Activated CD4-positive, alpha-beta T cell treated with anti-CD3 and anti-CD28 coated beads, Interleukin-2, amount 10 ng/mL, durations not matched to agents 24 days and 14 days (primary cell): Measurements from ENCODE around the gene ARHGAP31. TPM values are rescaled to one million over a fixed set of nuclear protein-coding genes. Genes with fewer than 3 reads are reported as not detected.
A peak's percentile ranks its signal among the peaks of the same experiment; 100 is the strongest.
"Not testable (repeated sequence)": the region's sequence is repeated elsewhere in the genome, so short reads cannot be mapped to it uniquely, and the experiment has no call there.

Source experiments
- DNase-seq: peaks from one replicate; pipeline ENCODE4 v3.0.0; 2022
- H3K27ac Mint-ChIP-seq: one replicate; pipeline ENCODE4 v1.8.0; 2022; ENCODE audit warnings: mild to moderate bottlenecking, mixed read lengths
- H3K27me3 Mint-ChIP-seq: one replicate; pipeline ENCODE4 v1.8.0; 2022; ENCODE audit warnings: mixed read lengths
- H3K36me3 Mint-ChIP-seq: one replicate; pipeline ENCODE4 v1.8.0; 2022; ENCODE audit warnings: low read depth, mild to moderate bottlenecking, mixed read lengths
- H3K4me1 Mint-ChIP-seq: one replicate; pipeline ENCODE4 v1.8.0; 2021; ENCODE audit warnings: mixed read lengths
- H3K4me3 Mint-ChIP-seq: one replicate; pipeline ENCODE4 v1.8.0; 2022; ENCODE audit warnings: mild to moderate bottlenecking, moderate library complexity, mixed read lengths
- H3K9me3 Mint-ChIP-seq: one replicate; pipeline ENCODE4 v1.8.0; 2021; ENCODE audit warnings: mixed read lengths
- intact Hi-C: fragments of 100-400 bp; cut with micrococcal nuclease; formaldehyde crosslinking; loops from one replicate; pipeline ENCODE4 v1.15.1; 2023
- total RNA-seq: library from RNA; stranded (reverse); gene quantifications from 2 replicates; pipeline ENCODE4 v1.2.3, GENCODE V29; 2022

Gene ARHGAP31
- total RNA-seq, 1 donor from 2014 or later: 11.0 TPM

- DNase-seq: no peak
- Mint-ChIP-seq H3K9me3 (no peaks in the 10 kb centered on the region), H3K4me3 (no peak overlapping the region), H3K4me1 (peaks cover 38% of the 10 kb centered on the region), H3K36me3 (peaks cover 23% of the 10 kb centered on the region), H3K27ac (no peak overlapping the region), H3K27me3 (peaks cover 8% of the 10 kb centered on the region)
- intact Hi-C loops: no loop called here
Measured at GRCh38 chr3:119301662-119302061, 7.5 kb downstream of the ARHGAP31 start.

DNA sequence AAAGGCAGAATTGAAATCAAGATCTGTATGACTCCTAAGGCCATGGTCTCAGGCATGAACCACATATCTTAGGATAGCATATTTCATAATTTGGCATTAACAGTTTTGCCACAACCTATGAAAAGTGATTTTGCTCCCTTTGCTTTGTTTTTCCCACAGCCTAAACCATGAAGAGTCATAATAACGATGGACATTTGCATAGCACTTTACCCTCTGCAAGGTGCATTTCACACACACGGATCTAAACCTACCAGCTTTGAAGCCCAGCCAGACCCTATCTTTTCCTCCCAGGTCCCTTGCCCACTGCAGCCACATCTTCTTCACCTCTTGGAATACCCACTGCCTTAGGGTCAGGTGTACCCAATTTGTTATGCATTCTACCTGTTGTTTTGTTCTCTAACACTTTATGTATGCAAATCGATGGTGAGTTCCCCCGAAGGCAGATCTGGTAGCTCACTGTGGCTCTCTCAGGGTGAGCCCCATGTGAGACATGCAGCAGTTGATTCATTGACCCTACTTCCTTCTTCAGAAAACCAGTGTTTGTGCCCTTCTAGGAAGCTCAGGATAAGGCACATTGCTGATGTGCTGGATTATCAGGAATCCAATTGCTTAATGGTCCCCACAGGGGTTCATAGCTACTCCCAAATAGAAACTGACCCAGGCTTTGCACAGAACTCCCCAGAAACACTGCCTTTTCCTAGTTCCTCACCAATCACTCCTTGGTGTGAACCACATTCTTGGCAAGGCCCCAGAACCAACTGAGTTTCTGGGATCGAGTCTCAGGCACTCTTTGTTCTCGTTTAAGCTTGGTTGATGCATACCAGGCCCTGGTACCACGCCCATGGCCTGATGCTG lies 8.7 kb downstream of the ARHGAP31 start:
- Mint-ChIP-seq H3K4me3 (no peak overlapping the region), H3K9me3 (no peaks in the 10 kb centered on the region), H3K27me3 (peaks cover 6% of the 10 kb centered on the region), H3K4me1 (peaks cover 31% of the 10 kb centered on the region), H3K27ac (no peak overlapping the region), H3K36me3 (peaks cover 16% of the 10 kb centered on the region)
- peak; percentile 53 for DNase-seq
- intact Hi-C loops: no loop called here

DNA sequence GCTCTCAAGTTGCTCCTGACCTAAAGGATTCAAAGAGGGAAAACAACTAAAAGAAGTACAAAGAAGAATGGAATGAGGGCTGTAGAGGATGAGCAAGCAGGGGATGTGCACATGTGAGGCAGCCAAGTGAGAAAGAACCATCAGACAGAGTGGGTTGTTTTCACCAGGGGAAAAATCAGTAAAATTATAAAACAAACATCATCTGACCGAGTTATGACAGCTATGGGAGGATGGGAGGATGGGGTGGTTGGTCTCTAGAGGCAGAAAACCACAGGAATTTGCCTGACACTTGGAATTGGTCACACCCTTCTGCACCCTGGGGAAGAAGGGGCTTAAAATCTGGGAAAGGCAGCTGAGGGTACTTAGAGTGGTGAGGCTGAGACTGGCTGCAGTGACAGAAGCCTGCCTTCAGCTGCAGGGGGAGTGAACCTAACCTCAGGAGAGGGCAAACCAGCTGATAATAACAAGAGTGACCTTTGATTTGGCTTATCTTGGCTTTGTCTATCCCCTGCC lies 10.1 kb downstream of the ARHGAP31 start:
- peaks cover 25% of the 10 kb centered on the region for H3K4me1 Mint-ChIP-seq
- peaks cover 6% of the 10 kb centered on the region for H3K27me3 Mint-ChIP-seq
- peak; percentile 20 for DNase-seq
- H3K27ac Mint-ChIP-seq: no peak overlapping the region
- intact Hi-C loops: no loop called here
- peaks cover 9% of the 10 kb centered on the region for H3K36me3 Mint-ChIP-seq
- no peaks in the 10 kb centered on the region for H3K9me3 Mint-ChIP-seq
- H3K4me3 Mint-ChIP-seq: no peak overlapping the region

GRCh38 chr3:119305286-119305685 lies 11.1 kb downstream of the ARHGAP31 start:
- DNase-seq: no peak
- Mint-ChIP-seq H3K9me3 (no peaks in the 10 kb centered on the region), H3K4me3 (no peak overlapping the region), H3K27ac (no peak overlapping the region), H3K36me3 (peaks cover 9% of the 10 kb centered on the region), H3K4me1 (peaks cover 23% of the 10 kb centered on the region), H3K27me3 (peaks cover 6% of the 10 kb centered on the region)
- intact Hi-C loops: no loop called here

- H3K4me1 Mint-ChIP-seq: peaks cover 23% of the 10 kb centered on the region
- DNase-seq, H3K36me3 Mint-ChIP-seq, intact Hi-C loops, H3K27me3 Mint-ChIP-seq, H3K9me3 Mint-ChIP-seq, H3K4me3 Mint-ChIP-seq, H3K27ac Mint-ChIP-seq: not testable (repeated sequence)
Measured at GRCh38 chr3:119306378-119306777, 12.2 kb downstream of the ARHGAP31 start.

DNA sequence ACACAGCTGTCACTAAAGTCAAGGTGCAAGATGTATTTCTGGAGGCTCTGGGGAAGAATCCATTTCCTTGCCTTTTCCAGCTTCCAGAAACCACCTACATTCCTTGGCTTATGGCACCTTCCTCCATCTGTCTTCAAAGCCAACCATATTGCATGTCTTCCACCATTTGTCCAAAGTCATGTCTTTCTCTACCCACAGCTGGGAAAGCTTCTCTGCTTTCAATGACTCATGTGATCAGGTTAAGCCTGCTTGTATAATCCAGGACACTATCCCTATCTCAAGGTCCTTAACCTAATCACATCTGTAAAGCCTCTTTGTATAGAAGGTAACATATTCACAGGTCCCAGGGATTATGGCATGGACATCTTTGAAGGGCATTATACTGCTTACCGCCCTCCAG lies 14.2 kb downstream of the ARHGAP31 start:
- no peaks in the 10 kb centered on the region for H3K9me3 Mint-ChIP-seq
- H3K27me3 Mint-ChIP-seq: peaks cover 4% of the 10 kb centered on the region
- DNase-seq: peak; percentile 36
- no peak overlapping the region for H3K27ac Mint-ChIP-seq
- H3K4me3 Mint-ChIP-seq: no peak overlapping the region
- peaks cover 15% of the 10 kb centered on the region for H3K4me1 Mint-ChIP-seq
- intact Hi-C loops: no loop called here
- H3K36me3 Mint-ChIP-seq: peaks cover 7% of the 10 kb centered on the region

- no peaks in the 10 kb centered on the region for H3K9me3 Mint-ChIP-seq
- H3K36me3 Mint-ChIP-seq: peaks cover 10% of the 10 kb centered on the region
Measured at GRCh38 chr3:119309591-119309990, 15.4 kb downstream of the ARHGAP31 start.

GRCh38 chr3:119310071-119310470 lies 15.9 kb downstream of the ARHGAP31 start:
- H3K4me3 Mint-ChIP-seq: no peak overlapping the region
- H3K27me3 Mint-ChIP-seq: peaks cover 10% of the 10 kb centered on the region
- intact Hi-C loops: loop anchor here (1.0 kb wide), 1 partner anchor 13 kb away; no protein-coding TSS in a partner anchor
- DNase-seq: no peak
- H3K9me3 Mint-ChIP-seq: no peaks in the 10 kb centered on the region
- peaks cover 15% of the 10 kb centered on the region for H3K4me1 Mint-ChIP-seq
- no peak overlapping the region for H3K27ac Mint-ChIP-seq
- peaks cover 10% of the 10 kb centered on the region for H3K36me3 Mint-ChIP-seq

More at GRCh38 chr3:119309591-119309990, 15.4 kb downstream of the ARHGAP31 start:
- DNase-seq: no peak
- Mint-ChIP-seq H3K27ac (no peak overlapping the region), H3K27me3 (peaks cover 10% of the 10 kb centered on the region), H3K4me3 (no peak overlapping the region), H3K4me1 (peaks cover 15% of the 10 kb centered on the region)
- intact Hi-C loops: no loop called here

GRCh38 chr3:119311081-119311925 lies 17.1 kb downstream of the ARHGAP31 start:
- no peak for DNase-seq
- Mint-ChIP-seq H3K27me3 (peaks cover 7% of the 10 kb centered on the region), H3K36me3 (peaks cover 10% of the 10 kb centered on the region), H3K27ac (no peak overlapping the region), H3K9me3 (no peaks in the 10 kb centered on the region), H3K4me3 (peak overlapping the region; percentile 13), H3K4me1 (peaks cover 15% of the 10 kb centered on the region)
- intact Hi-C loops: no loop called here

GRCh38 chr3:119313461-119313860 lies 19.3 kb downstream of the ARHGAP31 start:
- DNase-seq: no peak
- Mint-ChIP-seq H3K27ac (no peak overlapping the region), H3K4me3 (no peak overlapping the region), H3K9me3 (no peaks in the 10 kb centered on the region), H3K36me3 (peaks cover 10% of the 10 kb centered on the region), H3K4me1 (peaks cover 15% of the 10 kb centered on the region), H3K27me3 (peaks cover 13% of the 10 kb centered on the region)
- intact Hi-C loops: no loop called here

DNA sequence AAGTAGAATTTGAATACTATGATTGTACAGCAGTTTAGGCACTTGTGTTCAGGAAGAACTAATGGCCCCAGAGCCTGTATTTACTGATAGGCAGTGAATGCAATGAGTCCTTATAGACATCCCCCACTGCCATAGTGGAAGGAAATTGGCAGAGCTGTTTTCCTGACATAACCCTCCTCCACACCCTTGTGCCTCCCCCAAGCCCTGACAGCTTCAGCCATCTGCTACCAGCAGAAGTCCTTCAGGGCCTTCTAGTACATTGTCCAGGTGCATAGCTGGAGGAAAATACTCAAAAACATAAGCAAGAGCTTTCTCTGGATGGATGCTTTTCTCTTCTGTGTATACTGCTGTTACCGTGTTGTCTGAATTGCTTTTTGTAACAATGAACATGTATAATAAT lies 20.6 kb downstream of the ARHGAP31 start:
- Mint-ChIP-seq H3K4me3 (no peak overlapping the region), H3K27me3 (peaks cover 18% of the 10 kb centered on the region), H3K9me3 (no peaks in the 10 kb centered on the region), H3K36me3 (peaks cover 10% of the 10 kb centered on the region), H3K4me1 (peaks cover 15% of the 10 kb centered on the region), H3K27ac (no peak overlapping the region)
- DNase-seq: no peak
- intact Hi-C loops: no loop called here

GRCh38 chr3:119315600-119316312 lies 21.6 kb downstream of the ARHGAP31 start:
- peaks cover 4% of the 10 kb centered on the region for H3K9me3 Mint-ChIP-seq
- no peak for DNase-seq
- peaks cover 25% of the 10 kb centered on the region for H3K27me3 Mint-ChIP-seq
- H3K4me3 Mint-ChIP-seq: no peak overlapping the region
- peaks cover 12% of the 10 kb centered on the region for H3K36me3 Mint-ChIP-seq
- H3K27ac Mint-ChIP-seq: no peak overlapping the region
- intact Hi-C loops: no loop called here
- peaks cover 19% of the 10 kb centered on the region for H3K4me1 Mint-ChIP-seq

DNA sequence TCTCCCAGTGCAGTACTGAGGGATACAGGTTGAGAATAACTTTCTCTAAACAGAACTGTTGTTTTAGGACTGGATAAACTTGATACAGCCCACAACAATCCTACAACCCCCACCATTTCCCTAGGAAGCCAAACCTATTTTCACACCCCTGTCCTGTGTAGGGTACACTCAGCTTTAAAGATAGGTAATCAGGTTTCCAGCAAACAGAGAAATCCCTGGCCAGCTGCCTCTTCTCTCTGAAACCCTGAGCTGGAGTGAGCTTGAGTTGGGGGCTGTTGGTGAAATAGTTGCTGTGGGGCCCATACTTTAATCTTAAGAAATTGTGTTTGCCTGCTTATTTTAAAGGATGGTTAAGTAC lies 22.1 kb downstream of the ARHGAP31 start:
- Mint-ChIP-seq H3K9me3 (peaks cover 6% of the 10 kb centered on the region), H3K27me3 (peaks cover 27% of the 10 kb centered on the region), H3K36me3 (peaks cover 14% of the 10 kb centered on the region), H3K4me3 (no peak overlapping the region), H3K4me1 (peaks cover 17% of the 10 kb centered on the region), H3K27ac (no peak overlapping the region)
- DNase-seq: no peak
- intact Hi-C loops: no loop called here
